Brain microvascular endothelial cell (primary cell): ENCODE data around the gene ABL2.

Source experiments
- DNase-seq: peaks from one replicate; pipeline ENCODE4 v3.0.0-alpha.2; 2020
- H3K27ac ChIP-seq: fragments of 250-450 bp; sonication (Bioruptor Pico); 2 replicates; pipeline ENCODE4 v1.5.1; 2020; ENCODE audit warnings: mild to moderate bottlenecking, moderate library complexity
- H3K27me3 ChIP-seq: fragments of 250-450 bp; sonication (Bioruptor Pico); replicated peaks from 2 replicates; pipeline ENCODE4 v1.5.1; 2020; ENCODE audit warnings: mild to moderate bottlenecking
- H3K36me3 ChIP-seq: fragments of 250-450 bp; sonication (Bioruptor Pico); replicated peaks from 2 replicates; pipeline ENCODE4 v1.5.1; 2020; ENCODE audit warnings: mild to moderate bottlenecking
- H3K4me3 ChIP-seq: 2 replicates; pipeline ENCODE4 v1.5.1; 2011; ENCODE audit warnings: low read depth, mild to moderate bottlenecking, control low read depth, low read length, moderate library complexity
- in situ Hi-C: cut with HindIII; loops from 2 replicates; pipeline ENCODE4 v1.10.0; 2017; ENCODE audit warnings: low sequenced_read_pairs, low pct_ligation_motif_present
- TF ChIP-seq, protein P1 (sequence below): IDR thresholded peaks from 2 replicates; pipeline ENCODE4 v1.5.1; 2011; ENCODE audit warnings: low read depth, mild to moderate bottlenecking, moderate library complexity, low read length, control low read depth, inconsistent platforms; ENCODE audit errors: missing control alignments

The ABL2 gene

DNA sequence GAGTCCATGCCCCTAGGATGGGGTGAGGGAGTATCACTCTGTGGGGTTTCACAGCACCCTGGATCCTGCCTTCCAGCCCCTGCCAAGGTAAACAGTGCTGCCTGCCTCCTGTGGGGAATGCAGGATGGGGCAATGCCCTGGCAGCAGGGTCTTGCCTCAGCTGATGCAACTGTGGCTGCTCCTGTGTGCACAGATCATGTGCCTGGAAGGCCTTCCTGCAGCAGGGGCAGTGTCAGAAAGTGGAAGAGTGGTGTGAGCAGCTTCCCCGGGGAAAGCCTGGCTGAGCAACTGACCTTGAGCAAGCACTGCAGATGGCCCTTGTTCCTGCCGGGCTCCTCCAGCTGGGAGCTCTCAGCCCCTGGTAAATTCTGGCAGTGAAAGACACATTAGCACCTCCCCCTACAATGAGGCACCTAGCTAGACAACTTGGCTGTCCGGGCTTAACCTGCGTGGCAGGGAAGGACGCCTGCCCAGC is 137.7 kb downstream of the ABL2 start:
- no peak for DNase-seq
- H3K27me3 ChIP-seq = no peaks in the 10 kb centered on the region
- no peak overlapping the region for H3K27ac ChIP-seq
- H3K4me3 ChIP-seq = no peak overlapping the region
- peaks cover 65% of the 10 kb centered on the region for H3K36me3 ChIP-seq
- TF ChIP-seq, protein P1, sequence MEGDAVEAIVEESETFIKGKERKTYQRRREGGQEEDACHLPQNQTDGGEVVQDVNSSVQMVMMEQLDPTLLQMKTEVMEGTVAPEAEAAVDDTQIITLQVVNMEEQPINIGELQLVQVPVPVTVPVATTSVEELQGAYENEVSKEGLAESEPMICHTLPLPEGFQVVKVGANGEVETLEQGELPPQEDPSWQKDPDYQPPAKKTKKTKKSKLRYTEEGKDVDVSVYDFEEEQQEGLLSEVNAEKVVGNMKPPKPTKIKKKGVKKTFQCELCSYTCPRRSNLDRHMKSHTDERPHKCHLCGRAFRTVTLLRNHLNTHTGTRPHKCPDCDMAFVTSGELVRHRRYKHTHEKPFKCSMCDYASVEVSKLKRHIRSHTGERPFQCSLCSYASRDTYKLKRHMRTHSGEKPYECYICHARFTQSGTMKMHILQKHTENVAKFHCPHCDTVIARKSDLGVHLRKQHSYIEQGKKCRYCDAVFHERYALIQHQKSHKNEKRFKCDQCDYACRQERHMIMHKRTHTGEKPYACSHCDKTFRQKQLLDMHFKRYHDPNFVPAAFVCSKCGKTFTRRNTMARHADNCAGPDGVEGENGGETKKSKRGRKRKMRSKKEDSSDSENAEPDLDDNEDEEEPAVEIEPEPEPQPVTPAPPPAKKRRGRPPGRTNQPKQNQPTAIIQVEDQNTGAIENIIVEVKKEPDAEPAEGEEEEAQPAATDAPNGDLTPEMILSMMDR = no peak
- in situ Hi-C loops = no loop called here

GRCh38 chr1:179090923-179091322 is 138.6 kb downstream of the ABL2 start:
- Histone ChIP-seq H3K4me3 (no peak overlapping the region), H3K27ac (no peak overlapping the region), H3K27me3 (no peaks in the 10 kb centered on the region), H3K36me3 (peaks cover 57% of the 10 kb centered on the region)
- in situ Hi-C loops = no loop called here
- no peak for DNase-seq
- TF ChIP-seq, protein P1 = no peak

DNA sequence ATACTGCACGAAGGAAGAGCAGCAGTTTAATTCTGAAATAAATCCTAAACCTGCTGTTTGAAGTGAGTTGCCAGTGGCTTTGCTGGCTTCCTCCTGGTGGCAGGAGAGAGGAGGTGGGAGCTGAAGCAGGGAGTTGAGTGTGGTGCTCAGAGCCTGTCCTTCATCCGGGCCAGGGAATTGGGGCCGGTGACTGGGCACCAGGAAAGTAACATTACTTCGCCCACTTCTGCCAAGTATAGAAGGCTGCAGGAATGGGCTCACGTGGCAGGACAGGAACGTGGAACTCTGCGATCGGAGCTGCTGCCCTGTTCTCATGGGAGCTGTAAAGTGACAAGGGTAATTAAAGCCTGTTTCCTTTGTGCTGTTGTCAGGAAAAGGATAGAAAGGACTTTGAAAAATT is 139.0 kb downstream of the ABL2 start:
- TF ChIP-seq, protein P1 = peak; percentile 42
- no peak overlapping the region for H3K27ac ChIP-seq
- H3K4me3 ChIP-seq = no peak overlapping the region
- H3K27me3 ChIP-seq = no peaks in the 10 kb centered on the region
- in situ Hi-C loops = no loop called here
- peaks cover 54% of the 10 kb centered on the region for H3K36me3 ChIP-seq
- DNase-seq = no peak

- DNase-seq = no peak
- no peak overlapping the region for H3K4me3 ChIP-seq
- in situ Hi-C loops = no loop called here
- TF ChIP-seq, protein P1 = no peak
- peaks cover 48% of the 10 kb centered on the region for H3K36me3 ChIP-seq
- no peaks in the 10 kb centered on the region for H3K27me3 ChIP-seq
- no peak overlapping the region for H3K27ac ChIP-seq
These were observed 139.5 kb downstream of the ABL2 start for GRCh38 chr1:179089827-179090482.

- in situ Hi-C loops = no loop called here
- DNase-seq = no peak
- no peak overlapping the region for H3K4me3 ChIP-seq
- peaks cover 27% of the 10 kb centered on the region for H3K36me3 ChIP-seq
- no peaks in the 10 kb centered on the region for H3K27me3 ChIP-seq
- TF ChIP-seq, protein P1 = no peak
- H3K27ac ChIP-seq = no peak overlapping the region
These were observed 141.8 kb downstream of the ABL2 start for GRCh38 chr1:179087665-179088064.

GRCh38 chr1:179083533-179083932 is 145.9 kb downstream of the ABL2 start:
- H3K36me3 ChIP-seq = peaks cover 1% of the 10 kb centered on the region
- DNase-seq = no peak
- no peak overlapping the region for H3K4me3 ChIP-seq
- H3K27me3 ChIP-seq = no peaks in the 10 kb centered on the region
- no peak overlapping the region for H3K27ac ChIP-seq
- in situ Hi-C loops = no loop called here
- TF ChIP-seq, protein P1 = no peak
